ENCODE measurements around the gene DPP8. TPM values are rescaled to one million over a fixed set of nuclear protein-coding genes. Genes with fewer than 3 reads are reported as not detected.

Gene DPP8
- total and polyA plus RNA-seq, 2 donors (not counting 3 experiments of a cell fraction or from before 2014, with no cell fraction given): 12.1 to 35.3 TPM

DNA sequence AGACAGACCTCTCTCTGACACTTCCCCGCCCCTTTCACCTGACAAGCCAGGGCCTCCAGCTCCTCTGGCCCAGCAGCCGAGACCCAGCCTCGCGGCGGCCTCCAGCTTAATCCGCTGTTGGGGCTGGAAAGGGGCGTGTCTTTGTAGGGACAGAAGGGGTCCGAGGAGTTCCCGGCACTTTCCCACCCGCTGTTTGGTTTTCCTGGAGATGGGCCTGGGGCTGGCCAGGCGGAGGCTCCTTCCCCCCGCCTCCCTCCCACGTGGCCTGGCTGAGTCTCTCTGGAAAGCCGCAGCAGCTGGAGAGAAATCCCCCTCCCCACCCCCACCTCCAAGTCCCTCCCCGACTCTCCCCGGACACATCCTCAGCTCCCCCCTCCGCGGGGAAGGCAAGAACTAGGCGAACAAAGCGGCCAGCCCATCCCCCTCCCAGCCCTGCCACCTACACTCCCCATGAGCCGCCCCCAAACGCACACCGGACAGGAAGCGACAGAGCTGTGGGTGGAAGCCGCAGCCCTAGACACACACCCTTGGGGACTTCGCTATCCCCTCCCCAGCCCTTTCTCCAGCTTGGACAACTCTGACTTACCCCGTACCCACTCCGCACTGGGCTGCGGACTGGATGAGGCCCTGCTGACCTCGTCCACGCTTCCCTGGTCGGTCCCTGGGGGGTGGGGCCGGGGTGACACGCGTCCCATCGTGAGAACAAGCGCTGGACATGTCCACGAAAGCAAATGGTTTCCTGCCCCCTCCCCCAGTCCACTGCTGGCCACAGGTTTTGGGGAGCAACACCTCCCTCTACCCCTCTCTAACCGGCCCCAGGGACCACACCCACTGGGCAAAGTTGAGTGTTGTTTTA is 95.9 kb downstream of the DPP8 start:
- no TSS peak for BruUV-seq (replicated peaks)
- POLR2A ChIA-PET: interaction anchor here (0.6 kb wide), 1 partner anchor 49 kb away, joined by 4 read pairs; no protein-coding TSS in a partner anchor

DNA sequence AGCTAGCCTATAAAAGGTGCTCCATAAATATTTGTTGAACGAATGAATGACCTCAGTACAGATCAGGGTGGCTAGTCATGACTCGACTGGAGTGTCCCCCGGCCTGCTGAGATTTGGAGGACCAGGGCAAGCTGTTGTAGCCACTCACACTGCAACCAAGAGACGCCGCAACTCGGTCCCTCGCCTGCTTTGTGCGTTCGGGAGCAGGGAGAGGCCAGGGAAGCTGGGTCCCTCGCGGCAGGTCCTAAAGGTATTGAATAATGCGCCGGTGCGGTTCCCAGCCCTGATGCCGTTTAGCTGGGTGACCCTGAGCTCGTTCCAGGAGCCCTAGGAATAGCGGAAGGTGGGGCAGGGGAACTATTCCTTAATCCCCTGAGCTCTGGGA is 96.5 kb downstream of the DPP8 start:
- Histone ChIP-seq H2AFZ (ENCODE audit: low read depth, low read length) (no peak overlapping the region), H3K9me1 (replicated peaks; ENCODE audit: control insufficient read depth, extremely low read depth, insufficient read depth, low read length) (no peaks in the 10 kb centered on the region), H3K9ac (replicated peaks; ENCODE audit: extremely low read depth, insufficient read depth, low read length) (no peak overlapping the region), H3K9me3 (replicated peaks; ENCODE audit: control insufficient read depth, insufficient read depth, low read length) (no peaks in the 10 kb centered on the region), H3K4me1 (ENCODE audit: control insufficient read depth, extremely low read depth, insufficient read depth, low read length) (peaks cover 9% of the 10 kb centered on the region), H3K79me2 (ENCODE audit: control insufficient read depth, insufficient read depth, low read length) (no peaks in the 10 kb centered on the region), H3K27me3 (ENCODE audit: control insufficient read depth in 2 of 2, insufficient read depth in 2 of 2, low read length in 2 of 2) (peaks cover 37 to 43% of the 10 kb centered on the region in 2 experiments), H3K27ac (ENCODE audit: insufficient read depth, low read depth, low read length) (no peak overlapping the region), H3K36me3 (ENCODE audit: control insufficient read depth in 2 of 2, extremely low read depth in 1 of 2, insufficient read depth in 2 of 2, low read length in 2 of 2) (no peaks in the 10 kb centered on the region), H3K4me3 (replicated peaks in 1 of 3; ENCODE audit: insufficient read depth in 1 of 3, low read depth in 1 of 3, low read length in 3 of 3) (no peak overlapping the region), H4K20me1 (replicated peaks; ENCODE audit: control insufficient read depth, extremely low read depth, insufficient read depth, low read length) (no peaks in the 10 kb centered on the region), H3K4me2 (ENCODE audit: insufficient read depth, low read length) (no peak overlapping the region)
- intact Hi-C loops (cut with micrococcal nuclease) (no loop called here), dilution Hi-C loops (cut with MboI; ENCODE audit: extremely low pct_ligation_motif_present, low sequenced_read_pairs) (no loop called here)
- no peak for FAIRE-seq
- TF ChIP-seq, protein P1, sequence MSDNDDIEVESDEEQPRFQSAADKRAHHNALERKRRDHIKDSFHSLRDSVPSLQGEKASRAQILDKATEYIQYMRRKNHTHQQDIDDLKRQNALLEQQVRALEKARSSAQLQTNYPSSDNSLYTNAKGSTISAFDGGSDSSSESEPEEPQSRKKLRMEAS (IDR thresholded peaks at IDR 0.05; ENCODE audit: insufficient read depth, insufficient read length): no peak
- TF ChIP-seq JUN (IDR thresholded peaks at IDR 0.05; ENCODE audit: borderline replicate concordance, insufficient read depth, insufficient read length, low read depth) (no peak), GATA2 (IDR thresholded peaks at IDR 0.05; ENCODE audit: insufficient read depth, insufficient read length, low read depth, low read length) (no peak)
- BruUV-seq (replicated peaks): no TSS peak
- POLR2A ChIA-PET: interaction anchor here (0.6 to 1.1 kb wide), 2 partner anchors 50 to 116 kb away, joined by 4 read pairs; partner anchors contain the start of gene RNU5B-1
- no peak for DNase-seq (ENCODE audit: low read depth, low spot score)
- CTCF ChIA-PET: interaction anchor here (1.0 to 2.8 kb wide), 2 partner anchors 13 to 20 kb away, joined by 4 to 16 read pairs; no protein-coding TSS in a partner anchor

More for the DNA sequence above, 95.9 kb downstream of the DPP8 start:
- Histone ChIP-seq H3K4me3 (replicated peaks in 1 of 3; ENCODE audit: insufficient read depth in 1 of 3, low read depth in 1 of 3, low read length in 3 of 3) (peak overlapping the region in 1 of 3 experiments; percentile 14), H3K4me2 (ENCODE audit: insufficient read depth, low read length) (peak overlapping the region; percentile 6), H3K27ac (ENCODE audit: insufficient read depth, low read depth, low read length) (no peak overlapping the region), H3K36me3 (ENCODE audit: control insufficient read depth in 2 of 2, extremely low read depth in 1 of 2, insufficient read depth in 2 of 2, low read length in 2 of 2) (no peaks in the 10 kb centered on the region), H3K9me3 (replicated peaks; ENCODE audit: control insufficient read depth, insufficient read depth, low read length) (no peaks in the 10 kb centered on the region), H2AFZ (ENCODE audit: low read depth, low read length) (no peak overlapping the region), H4K20me1 (replicated peaks; ENCODE audit: control insufficient read depth, extremely low read depth, insufficient read depth, low read length) (no peaks in the 10 kb centered on the region), H3K9ac (replicated peaks; ENCODE audit: extremely low read depth, insufficient read depth, low read length) (no peak overlapping the region), H3K27me3 (ENCODE audit: control insufficient read depth in 2 of 2, insufficient read depth in 2 of 2, low read length in 2 of 2) (peaks cover 37 to 43% of the 10 kb centered on the region in 2 experiments), H3K79me2 (ENCODE audit: control insufficient read depth, insufficient read depth, low read length) (no peaks in the 10 kb centered on the region), H3K9me1 (replicated peaks; ENCODE audit: control insufficient read depth, extremely low read depth, insufficient read depth, low read length) (no peaks in the 10 kb centered on the region), H3K4me1 (ENCODE audit: control insufficient read depth, extremely low read depth, insufficient read depth, low read length) (peaks cover 9% of the 10 kb centered on the region)
- DNase-seq (ENCODE audit: low read depth, low spot score) (no peak), FAIRE-seq (no peak)
- intact Hi-C loops (cut with micrococcal nuclease): no loop called here
- dilution Hi-C loops (cut with MboI; ENCODE audit: extremely low pct_ligation_motif_present, low sequenced_read_pairs): no loop called here
- no peak for TF ChIP-seq POLR2A (IDR thresholded peaks at IDR 0.05; ENCODE audit: low read depth, low read length)
- TF ChIP-seq EZH2 (IDR thresholded peaks at IDR 0.05; ENCODE audit: borderline replicate concordance, low read depth, low read length, severe bottlenecking): peak; percentile 85
- CTCF ChIA-PET: interaction anchor here (1.0 to 2.8 kb wide), 2 partner anchors 12 to 21 kb away, joined by 4 to 16 read pairs; no protein-coding TSS in a partner anchor

All from endothelial cell of umbilical vein (primary cell).